Panc1 (cell line): ENCODE measurements around the gene ZNF521. TPM values are rescaled to one million over a fixed set of nuclear protein-coding genes. Genes with fewer than 3 reads are reported as not detected.

Experiments
- ATAC-seq: fragments of 200-7000 bp; cut with Tn5 transposase; 2 replicates; pipeline ENCODE4 v1.9.1; 2020; ENCODE audit warnings: mild to moderate bottlenecking, moderate library complexity
- BruUV-seq: library from RNA; stranded (reverse); fragments of 400-500 nt; replicated peaks from 2 replicates; lab custom pipeline; 2021; lab: Mats Ljungman, UMichigan
- CTCF ChIA-PET: fragments of 300-600 bp; sonication (Branson Sonifier 250); formaldehyde crosslinking; loops from one replicate; lab custom pipeline; 2022; ENCODE audit warnings: antibody characterized with exemption; lab: Charles Lee
- POLR2A ChIA-PET: fragments of 300-600 bp; sonication (Branson Sonifier 250); formaldehyde crosslinking; loops from one replicate; lab custom pipeline; 2022; ENCODE audit warnings: antibody characterized with exemption; lab: Charles Lee
- DNase-seq: peaks from one replicate; pipeline ENCODE4 v3.0.0-alpha.2; 2010; ENCODE audit warnings: low read depth, low spot score
- H3K27ac ChIP-seq: 2 replicates; pipeline ENCODE4 v1.5.1; 2011; ENCODE audit warnings: mild to moderate bottlenecking, low read length, inconsistent platforms
- H3K27me3 ChIP-seq: fragments of 200-500 bp; sonication (Bioruptor generic); 2 replicates; pipeline ENCODE4 v1.6.0; 2014; ENCODE audit warnings: low read length, inconsistent platforms; ENCODE audit not compliant: control insufficient read depth, insufficient read depth
- H3K36me3 ChIP-seq: fragments of 200-500 bp; sonication (Bioruptor generic); 2 replicates; pipeline ENCODE4 v1.5.1; 2014; ENCODE audit warnings: inconsistent platforms, mild to moderate bottlenecking, low read length, moderate library complexity; ENCODE audit not compliant: control insufficient read depth, insufficient read depth
- H3K4me1 ChIP-seq: 2 replicates; pipeline ENCODE4 v1.5.1; 2011; ENCODE audit warnings: inconsistent platforms, mild to moderate bottlenecking, low read length, moderate library complexity; ENCODE audit not compliant: control insufficient read depth, insufficient read depth
- H3K4me3 ChIP-seq, 2 experiments: 2 replicates each; pipeline ENCODE4 v1.5.1; 2011 to 2012; ENCODE audit warnings: low read depth in 2 of 2, low read length in 2 of 2, mild to moderate bottlenecking in 2 of 2, inconsistent platforms in 1 of 2, moderate library complexity in 1 of 2
- H3K9me3 ChIP-seq: fragments of 200-500 bp; sonication (Bioruptor generic); 2 replicates; pipeline ENCODE4 v1.5.1; 2014; ENCODE audit warnings: low read depth, mild to moderate bottlenecking, inconsistent platforms, low read length, moderate library complexity; ENCODE audit not compliant: control insufficient read depth, insufficient read depth
- CTCF ChIP-seq: fragments of 450-650 bp; IDR thresholded peaks from 2 replicates; pipeline ENCODE4 v1.5.1; 2017; ENCODE audit warnings: mild to moderate bottlenecking
- POLR2AphosphoS5 ChIP-seq: IDR thresholded peaks from 2 replicates; pipeline ENCODE4 v1.6.1; 2012; ENCODE audit warnings: mild to moderate bottlenecking, low read depth, low read length, moderate library complexity
- REST ChIP-seq, 2 experiments: IDR thresholded peaks; 2 replicates each; pipeline ENCODE4 v1.6.1; 2011 to 2012; ENCODE audit warnings: low read depth in 2 of 2, control low read depth in 1 of 2, low read length in 1 of 2, mild to moderate bottlenecking in 1 of 2, moderate library complexity in 1 of 2; ENCODE audit not compliant: insufficient read depth in 1 of 2
- SIN3A ChIP-seq: IDR thresholded peaks from 2 replicates; pipeline ENCODE4 v1.6.1; 2012; ENCODE audit warnings: low read depth, mild to moderate bottlenecking, low read length, moderate library complexity, borderline replicate concordance; ENCODE audit not compliant: insufficient read depth
- TCF7L2 ChIP-seq: IDR thresholded peaks from 2 replicates; pipeline ENCODE4 v1.6.1; 2011; ENCODE audit warnings: mild to moderate bottlenecking, low read depth, low read length, inconsistent platforms
- in situ Hi-C: cut with HindIII; loops from 2 replicates; pipeline ENCODE4 v1.10.0; 2016; ENCODE audit warnings: low sequenced_read_pairs, low pct_unique_long_range_greater_than_20kb
- intact Hi-C: fragments of 100-400 bp; cut with micrococcal nuclease; formaldehyde crosslinking; loops from one replicate; pipeline ENCODE4 v1.10.0; 2022; ENCODE audit not compliant: unreplicated experiment
- total RNA-seq: library from RNA; stranded (reverse); gene quantifications from one replicate; pipeline ENCODE4 v1.2.1, GENCODE V29; 2021; ENCODE audit not compliant: unreplicated experiment

ZNF521 gene
- total RNA-seq, 1 experiment from 2014 or later = 0.15 TPM

- intact Hi-C loops (no loop called here), in situ Hi-C loops (no loop called here)
- H3K4me3 ChIP-seq = no peak overlapping the region
- ATAC-seq = no peak
- no peaks in the 10 kb centered on the region for H3K9me3 ChIP-seq
- ChIA-PET CTCF (no interaction called here), POLR2A (no interaction called here)
- no peaks in the 10 kb centered on the region for H3K36me3 ChIP-seq
- H3K4me1 ChIP-seq = no peaks in the 10 kb centered on the region
- DNase-seq = no peak
- no peaks in the 10 kb centered on the region; the same call in 1 of the 2 replicates for H3K27me3 ChIP-seq
- no peak overlapping the region for H3K27ac ChIP-seq
- TF ChIP-seq CTCF (no peak), POLR2AphosphoS5 (no peak), SIN3A (no peak), REST (IDR thresholded peaks at IDR 0.05; ENCODE audit: insufficient read depth in 1 of 2, low read depth in 2 of 2, low read length in 1 of 2) (no peak), TCF7L2 (no peak)
- no TSS peak for BruUV-seq
Observed at GRCh38 chr18:25047421-25047820, 304.5 kb downstream of the ZNF521 start.

GRCh38 chr18:25044694-25045093 lies 307.3 kb downstream of the ZNF521 start:
- in situ Hi-C loops (no loop called here), intact Hi-C loops (no loop called here)
- no peak for DNase-seq
- no TSS peak for BruUV-seq
- no peak for ATAC-seq
- Histone ChIP-seq H3K27ac (no peak overlapping the region), H3K9me3 (no peaks in the 10 kb centered on the region), H3K4me3 (no peak overlapping the region), H3K4me1 (no peaks in the 10 kb centered on the region), H3K27me3 (peaks cover 2% of the 10 kb centered on the region), H3K36me3 (no peaks in the 10 kb centered on the region)
- TF ChIP-seq TCF7L2 (no peak), REST (IDR thresholded peaks at IDR 0.05; ENCODE audit: insufficient read depth in 1 of 2, low read depth in 2 of 2, low read length in 1 of 2) (no peak), POLR2AphosphoS5 (no peak), SIN3A (no peak), CTCF (no peak)
- ChIA-PET POLR2A (no interaction called here), CTCF (no interaction called here)
